Measurements from ENCODE around the gene BRINP3.

- TF ChIP-seq USF2 (IDR thresholded peaks at IDR 0.05) = no peak
- TF ChIP-seq CEBPB (IDR thresholded peaks at IDR 0.05) = no peak
Observed at GRCh38 chr1:190262538-190262937, 215.1 kb downstream of the BRINP3 start.
